Amniotic stem cell (primary cell): Measurements from ENCODE around the gene CRIM1.

Experiments used
- DNase-seq: peaks from one replicate; lab custom pipeline; 2025; lab: John Stamatoyannopoulos, UW

Gene CRIM1

DNA sequence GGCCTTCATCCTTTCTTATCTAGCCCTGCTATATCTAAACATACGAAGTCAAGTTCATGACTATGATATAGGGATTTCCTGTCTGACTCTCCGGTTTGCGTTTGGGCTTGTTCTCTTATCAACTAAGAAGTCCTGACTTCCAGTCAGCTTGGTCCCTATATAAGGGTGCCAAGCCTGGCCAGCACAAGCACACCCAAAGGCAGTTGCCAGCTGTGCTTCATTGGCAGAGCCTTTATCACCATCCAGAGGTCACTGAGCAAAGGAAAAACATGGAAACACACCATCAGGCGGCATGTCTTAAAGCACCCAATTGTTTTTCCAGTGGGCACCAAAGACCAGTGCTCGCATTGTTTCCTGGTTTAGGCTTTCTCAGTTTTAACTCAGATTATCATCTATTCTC, 169.7 kb downstream of the CRIM1 start:
- no peak for DNase-seq

DNA sequence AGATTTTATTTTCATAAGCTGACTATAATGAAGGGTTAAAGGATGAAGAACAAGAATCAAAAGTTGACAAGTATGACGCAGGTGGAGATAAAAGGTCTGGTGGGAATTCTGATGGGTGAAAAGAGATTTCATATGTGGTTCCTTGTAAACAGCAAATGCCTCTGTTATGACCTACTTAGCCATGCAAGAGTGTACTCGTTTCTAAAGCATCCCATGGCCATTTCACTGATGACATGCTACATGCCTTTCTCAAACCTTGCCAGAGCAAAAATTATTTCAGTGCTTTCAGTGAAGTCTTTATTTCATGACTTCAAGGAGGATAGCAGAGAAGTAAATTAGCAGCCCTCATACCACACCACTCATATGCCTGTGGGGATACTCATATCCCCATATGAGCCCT, 170.6 kb downstream of the CRIM1 start:
- DNase-seq, result no peak

DNA sequence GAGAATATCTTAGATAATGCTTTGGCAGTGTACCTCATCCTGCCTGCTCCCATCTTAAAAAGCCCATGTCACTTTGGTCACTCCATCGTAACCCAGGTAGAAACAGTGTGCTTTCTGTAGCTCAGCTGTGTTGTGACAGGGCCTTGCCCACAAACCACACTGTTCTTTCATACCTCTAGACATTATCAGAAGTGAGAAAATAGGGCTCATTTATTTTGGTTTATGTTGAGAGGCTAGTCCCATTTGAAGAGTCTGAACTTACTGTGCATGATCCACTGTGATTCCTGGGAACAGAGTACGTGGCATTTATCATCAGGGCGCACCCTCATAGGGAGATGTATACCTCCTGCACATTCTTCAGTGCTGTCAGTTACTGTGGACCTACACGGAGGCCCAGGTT, 172.7 kb downstream of the CRIM1 start:
- DNase-seq, result no peak

DNA sequence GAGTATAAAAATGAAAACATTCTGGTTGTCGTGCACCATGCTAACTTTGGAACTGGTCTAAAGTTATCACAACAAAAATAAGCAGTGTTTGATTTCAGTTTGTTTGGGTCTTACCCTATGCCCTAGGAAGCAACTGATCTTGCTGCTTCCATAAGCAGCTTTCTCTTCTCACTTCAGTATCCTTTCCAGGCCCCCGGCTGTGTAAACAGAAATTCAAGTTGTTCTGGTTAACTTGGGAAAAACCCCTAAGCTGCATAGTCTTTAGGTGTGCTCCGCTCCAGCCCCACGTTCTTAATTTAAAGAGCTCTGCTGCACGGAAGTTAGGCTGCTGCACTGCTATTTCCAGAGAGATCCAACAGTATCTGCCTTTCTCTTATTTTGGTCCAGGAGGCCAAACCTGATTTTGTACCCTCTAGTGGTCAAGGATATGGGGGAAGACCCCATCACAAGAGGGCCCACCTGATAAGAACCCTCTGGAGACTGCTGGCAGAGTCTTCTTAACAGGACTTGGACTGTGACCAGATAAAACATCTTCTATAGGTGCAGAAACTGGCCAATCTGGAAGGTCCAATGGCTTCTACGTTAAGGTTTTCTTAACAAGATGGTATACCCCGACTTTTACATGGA, 173.3 kb downstream of the CRIM1 start:
- DNase-seq, result no peak

DNA sequence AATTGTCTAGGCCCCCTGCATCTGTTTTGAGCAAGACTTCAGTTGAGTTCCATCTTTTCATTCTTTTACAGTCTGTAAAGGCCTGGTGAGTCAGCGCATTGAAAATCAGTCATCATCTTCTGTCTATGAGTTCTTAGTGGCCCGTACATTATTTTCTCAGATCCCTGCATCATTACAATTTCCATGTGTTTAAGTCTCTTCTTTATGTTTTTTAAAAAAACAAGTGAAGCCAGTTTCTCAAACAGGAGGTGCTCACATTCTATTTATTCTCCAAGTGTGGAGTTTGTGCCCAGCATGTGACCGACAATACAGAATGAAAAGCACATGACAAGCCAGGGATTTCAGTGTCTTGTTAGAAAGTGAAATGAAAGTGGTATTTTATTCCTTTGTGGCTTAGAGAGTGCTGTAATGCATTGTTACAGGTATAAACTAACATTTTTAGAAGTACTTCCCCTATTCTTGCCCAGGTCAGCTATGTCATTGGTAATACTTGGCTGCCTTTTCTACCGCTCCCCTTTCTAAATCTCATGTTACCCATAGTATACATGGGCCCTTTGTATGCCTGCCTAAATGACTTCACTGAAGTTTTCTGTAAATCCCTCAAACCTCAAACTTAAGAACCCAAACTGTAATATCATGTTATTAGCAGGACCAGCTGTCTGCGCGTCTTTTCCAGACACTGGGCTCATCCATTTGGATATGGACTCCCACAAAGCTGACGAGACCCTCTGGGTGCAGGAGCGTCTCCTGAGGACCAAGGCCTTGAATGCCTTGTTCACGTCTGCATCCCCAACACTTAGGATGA, 174.8 kb downstream of the CRIM1 start:
- no peak for DNase-seq

DNA sequence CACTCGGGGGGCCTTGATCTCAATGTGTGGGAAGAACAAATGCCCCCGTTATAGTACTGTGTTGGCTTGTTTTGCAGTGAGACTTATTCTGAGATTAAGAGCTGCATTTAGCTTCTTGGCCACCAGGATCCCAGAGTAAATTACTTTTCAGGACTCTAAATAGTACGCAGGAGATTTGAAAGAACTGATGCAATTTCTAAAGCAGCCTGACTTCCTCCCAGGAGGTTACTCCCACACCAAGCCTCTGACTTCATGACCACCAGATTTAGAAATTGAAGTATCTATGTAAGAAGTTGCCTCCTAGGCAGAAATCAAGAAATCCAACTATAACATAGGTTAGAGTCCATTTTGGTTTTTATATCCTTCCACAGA, 175.4 kb downstream of the CRIM1 start:
- DNase-seq, result no peak

DNA sequence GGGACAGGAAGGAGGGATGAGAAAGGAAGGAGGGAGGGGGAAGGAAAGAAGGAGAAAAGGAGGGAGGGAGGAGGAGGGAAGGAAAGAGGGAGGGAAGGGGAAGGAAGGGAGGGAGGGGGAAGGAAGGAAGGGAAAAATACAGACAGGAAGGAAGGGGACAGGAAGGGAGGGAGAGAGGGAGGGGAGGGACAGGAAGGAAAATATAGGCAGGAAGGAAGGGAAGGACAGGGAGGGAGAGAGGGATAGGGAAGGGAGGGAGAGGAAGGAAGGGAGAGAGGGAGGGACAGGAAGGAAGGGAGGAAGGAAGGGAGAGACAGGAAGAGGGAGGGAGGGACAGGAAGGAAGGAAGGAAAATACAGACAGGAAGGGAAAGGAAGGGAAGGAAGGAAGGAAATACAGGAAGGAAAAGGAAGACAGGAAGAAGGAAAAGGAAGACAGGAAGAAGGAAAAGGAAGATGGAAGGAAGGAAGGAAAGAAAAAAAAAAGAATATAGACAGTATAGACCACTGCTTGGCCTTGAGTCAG, 178.8 kb downstream of the CRIM1 start:
- DNase-seq, result no peak

DNA sequence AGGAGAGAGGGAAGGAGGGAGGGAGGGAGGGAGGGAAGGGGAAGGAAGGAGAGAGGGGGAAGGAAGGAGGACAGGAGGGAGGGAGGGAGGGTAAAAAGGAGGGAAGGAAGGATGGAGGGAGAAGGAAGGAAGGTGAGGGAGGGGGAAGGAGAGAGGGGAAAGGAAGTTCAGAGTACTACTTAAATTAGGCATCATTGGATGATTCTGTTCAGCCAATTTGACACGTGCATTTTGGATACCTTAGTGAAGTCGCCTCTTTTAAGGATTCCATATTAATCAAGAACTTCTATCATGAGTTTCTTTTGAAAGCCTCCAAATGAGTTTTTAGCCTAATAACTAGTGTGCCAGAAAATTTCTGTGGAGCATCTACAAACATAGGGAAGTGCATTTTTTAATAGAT, 179.5 kb downstream of the CRIM1 start:
- DNase-seq, result no peak

DNA sequence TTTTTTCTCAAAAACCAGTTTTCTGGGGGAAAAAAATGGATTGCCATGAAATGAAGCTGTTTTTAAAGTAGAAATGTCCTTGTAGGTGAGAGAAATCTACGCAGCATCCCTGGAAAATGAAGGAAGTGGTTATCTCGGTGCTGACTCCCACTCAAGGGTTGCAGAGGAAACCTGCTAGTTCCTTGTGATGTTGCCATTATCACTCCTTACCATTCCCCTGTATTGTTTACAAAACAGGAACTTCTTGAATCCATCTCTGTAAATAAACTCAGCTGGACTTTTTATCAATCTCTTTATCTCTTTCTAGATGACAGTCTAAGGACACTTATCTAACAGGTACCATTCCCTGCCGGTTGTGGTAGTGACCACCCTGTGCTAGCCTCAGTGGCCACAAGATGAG, 181.2 kb downstream of the CRIM1 start:
- DNase-seq, result no peak

DNA sequence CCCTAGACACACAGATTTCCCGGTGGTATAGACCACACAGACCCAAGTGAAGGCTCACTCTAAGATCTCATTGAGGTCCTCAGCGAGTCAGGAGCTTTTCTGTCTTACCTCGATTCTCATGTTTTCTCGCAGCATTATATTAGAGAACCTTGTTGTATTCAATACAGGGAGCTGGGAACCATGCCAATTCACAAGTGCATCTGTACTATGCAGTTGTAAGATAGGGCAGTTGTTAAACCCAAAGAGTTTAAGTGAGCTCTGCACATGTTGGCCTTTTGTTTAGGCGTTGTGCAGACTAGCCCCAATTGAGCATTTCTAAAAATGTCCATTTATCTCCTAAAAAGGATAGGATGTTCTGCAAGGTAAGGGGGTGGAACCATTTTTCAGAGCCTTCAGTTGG, 182.8 kb downstream of the CRIM1 start:
- DNase-seq, result no peak

DNA sequence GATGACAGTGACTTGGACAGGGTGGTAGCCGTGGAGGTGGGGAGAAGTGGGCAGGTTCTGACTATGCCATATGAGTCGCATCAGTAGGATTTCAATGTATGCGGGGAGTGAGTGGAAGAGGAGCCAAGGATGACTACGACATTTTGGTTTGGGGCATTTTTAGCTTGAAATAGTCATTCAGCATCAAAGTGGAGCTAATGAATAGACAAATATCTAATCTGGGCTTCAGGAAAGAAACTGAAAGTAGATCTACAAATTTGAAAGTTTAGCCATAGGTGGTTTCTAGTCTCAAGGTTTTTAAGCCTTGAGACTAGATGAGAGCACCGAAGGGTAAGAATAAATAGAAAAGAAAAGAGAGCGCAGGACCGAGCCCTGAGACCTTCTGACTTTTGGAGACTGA, 184.1 kb downstream of the CRIM1 start:
- DNase-seq, result no peak

DNA sequence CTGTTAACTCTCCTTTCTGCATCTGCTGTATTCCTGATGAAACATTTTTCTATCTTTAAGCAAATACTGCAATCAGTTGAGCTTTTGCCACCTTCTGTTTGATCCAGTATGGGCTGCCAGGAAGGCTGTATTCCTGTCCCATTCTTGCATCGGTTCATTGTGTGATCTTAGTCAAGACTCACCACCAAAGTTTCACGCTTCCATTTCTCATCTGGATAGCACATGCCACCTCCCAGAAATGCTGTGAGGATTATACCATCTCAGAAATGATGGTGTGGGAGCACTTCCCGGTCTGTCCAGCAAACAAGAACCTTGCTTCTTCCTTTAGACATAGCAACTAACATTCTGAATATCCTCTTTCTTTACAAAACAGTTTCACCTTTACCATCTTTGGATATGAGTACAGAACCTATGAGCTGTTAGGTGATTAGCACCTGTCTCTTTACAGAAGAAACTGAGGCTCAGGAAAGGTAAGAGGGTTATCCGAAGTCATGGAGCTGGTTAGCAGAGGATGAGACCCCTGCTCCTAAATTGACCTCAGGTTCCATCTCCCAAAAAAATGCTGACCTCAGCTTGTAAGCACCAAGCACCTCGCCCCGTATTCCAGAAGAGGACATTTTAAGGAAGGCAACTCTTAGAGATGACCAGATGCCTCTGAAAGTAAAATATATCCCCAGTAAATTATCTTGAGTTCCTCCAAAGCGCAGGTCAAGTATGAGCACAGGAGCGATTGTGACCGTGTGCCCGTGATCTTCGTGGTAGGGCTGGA, 185.6 kb downstream of the CRIM1 start:
- no peak for DNase-seq

DNA sequence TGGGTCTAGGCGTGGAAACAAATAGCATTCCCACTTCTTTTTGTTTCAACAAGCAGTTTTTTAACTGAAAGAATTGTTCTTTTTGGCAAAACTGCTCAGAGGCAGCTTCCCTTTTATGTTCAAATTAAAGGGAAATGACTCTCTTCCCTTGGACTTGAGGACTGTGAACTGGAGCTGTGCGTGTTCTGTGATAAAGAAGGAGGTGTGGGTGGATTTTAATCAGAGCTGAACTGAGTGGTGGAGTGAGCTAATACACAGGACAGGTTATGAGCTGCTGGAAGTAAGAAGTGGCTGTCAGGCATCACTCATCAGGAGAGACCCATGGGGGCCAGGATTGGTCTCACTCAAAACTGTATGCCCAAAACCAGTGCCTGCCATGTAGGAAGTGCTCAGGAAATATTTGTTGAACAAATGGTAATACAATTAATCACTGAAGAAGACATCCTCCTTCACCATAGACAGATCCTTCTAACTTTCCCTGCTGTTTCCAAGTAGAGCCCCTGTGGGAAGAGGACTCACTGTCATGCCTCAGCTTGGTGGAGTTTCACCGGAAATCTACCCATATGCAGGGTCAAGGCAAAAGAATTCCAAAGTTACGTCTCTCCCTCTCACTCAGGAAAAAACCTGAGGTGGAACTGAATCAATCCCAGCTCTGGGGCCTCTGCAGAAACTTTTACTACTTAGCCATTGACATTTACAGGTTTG, 186.5 kb downstream of the CRIM1 start:
- no peak for DNase-seq

DNA sequence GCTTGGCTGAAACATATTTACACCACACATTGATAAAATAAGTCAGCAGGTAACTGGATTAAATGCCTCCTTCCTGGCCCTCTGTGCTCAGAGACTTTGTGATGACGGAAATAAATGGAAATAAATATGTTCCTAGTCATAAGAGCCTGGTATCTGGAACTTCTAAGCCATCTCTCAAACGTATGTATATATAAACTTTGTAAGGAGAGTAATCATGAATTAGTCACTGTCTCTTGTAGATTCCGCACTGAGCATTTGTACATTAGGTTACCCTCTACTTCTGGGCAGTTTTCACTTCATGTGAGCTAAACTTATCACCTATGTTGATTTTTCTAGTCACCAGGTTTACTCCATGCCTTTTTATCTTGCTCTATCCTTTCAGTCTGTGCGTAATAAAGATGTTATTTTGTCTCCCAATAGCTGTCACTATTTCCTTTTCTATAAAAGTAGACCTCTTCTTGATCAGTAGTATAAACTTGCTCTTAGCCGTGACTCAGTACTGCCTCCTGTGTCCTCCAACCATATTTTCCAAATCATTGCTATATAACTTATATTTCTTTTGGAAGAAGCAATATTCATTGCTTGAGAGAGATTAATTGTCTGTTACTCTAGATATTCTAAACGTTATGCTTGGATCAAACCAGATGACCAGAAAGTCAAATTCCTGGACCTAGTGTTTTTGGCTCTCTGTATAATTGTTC, 189.2 kb downstream of the CRIM1 start:
- no peak for DNase-seq

DNA sequence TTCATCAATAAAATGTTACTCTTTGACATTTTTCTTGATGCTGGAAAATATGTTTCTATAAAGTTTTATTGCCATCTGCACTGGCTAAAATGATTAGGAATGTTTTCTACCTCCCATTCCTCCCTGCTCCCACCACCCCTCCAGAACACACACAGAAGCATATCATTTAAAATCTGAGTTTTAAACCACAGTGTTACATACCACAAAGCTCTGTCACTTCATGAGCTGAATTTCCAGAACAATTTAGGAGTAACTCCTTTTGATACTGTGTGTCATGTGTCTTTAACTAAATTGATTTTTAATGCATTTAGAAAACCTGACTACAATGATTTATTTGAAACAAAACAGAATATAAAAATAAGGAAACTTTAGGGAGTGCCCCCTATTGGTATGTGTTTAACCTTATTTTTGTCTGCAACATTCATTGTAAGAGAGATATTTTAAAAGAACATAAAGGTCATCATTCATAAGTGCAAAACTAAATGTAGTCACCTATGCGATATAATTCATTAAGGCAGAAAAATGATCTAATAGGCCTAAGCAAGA, 190.4 kb downstream of the CRIM1 start:
- no peak for DNase-seq

DNA sequence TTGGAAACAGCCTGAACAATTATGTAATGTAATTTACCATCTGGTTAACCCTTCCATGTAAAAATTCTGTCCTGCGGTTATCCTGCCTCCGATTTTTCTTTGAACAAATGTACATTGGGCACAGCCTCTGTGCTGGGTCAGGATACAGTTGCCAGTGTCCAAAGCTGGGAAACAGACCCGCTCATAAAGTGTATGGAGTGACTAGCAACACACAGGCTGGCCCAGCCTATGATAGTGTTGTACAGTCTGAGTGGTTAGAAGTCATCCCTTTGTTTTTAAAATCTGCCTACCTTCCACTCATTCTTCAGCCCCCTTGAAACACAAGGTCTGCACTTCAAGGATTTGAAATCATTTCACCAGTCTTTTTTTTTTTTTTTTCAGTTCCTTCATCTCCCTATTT, 192.3 kb downstream of the CRIM1 start:
- DNase-seq, result no peak

DNA sequence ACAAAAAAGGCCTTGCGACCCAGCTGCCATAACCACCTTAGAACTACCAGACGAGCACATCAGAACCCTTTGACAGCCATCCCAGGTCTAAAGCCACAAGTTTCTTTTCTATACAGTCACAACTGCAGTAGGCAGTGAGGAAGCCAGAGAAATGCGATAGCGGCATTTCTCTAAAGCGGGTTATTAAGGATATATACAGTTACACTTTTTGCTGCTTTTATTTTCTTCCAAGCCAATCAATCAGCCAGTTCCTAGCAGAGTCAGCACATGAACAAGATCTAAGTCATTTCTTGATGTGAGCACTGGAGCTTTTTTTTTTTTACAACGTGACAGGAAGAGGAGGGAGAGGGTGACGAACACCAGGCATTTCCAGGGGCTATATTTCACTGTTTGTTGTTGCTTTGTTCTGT, 193.6 kb downstream of the CRIM1 start:
- DNase-seq, result no peak

DNA sequence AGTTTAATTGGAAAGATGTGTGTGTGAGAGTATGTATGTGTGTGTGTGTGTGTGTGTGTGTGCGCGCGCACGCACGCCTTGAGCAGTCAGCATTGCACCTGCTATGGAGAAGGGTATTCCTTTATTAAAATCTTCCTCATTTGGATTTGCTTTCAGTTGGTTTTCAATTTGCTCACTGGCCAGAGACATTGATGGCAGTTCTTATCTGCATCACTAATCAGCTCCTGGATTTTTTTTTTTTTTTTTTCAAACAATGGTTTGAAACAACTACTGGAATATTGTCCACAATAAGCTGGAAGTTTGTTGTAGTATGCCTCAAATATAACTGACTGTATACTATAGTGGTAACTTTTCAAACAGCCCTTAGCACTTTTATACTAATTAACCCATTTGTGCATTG, 194.4 kb downstream of the CRIM1 start:
- DNase-seq, result no peak

DNA sequence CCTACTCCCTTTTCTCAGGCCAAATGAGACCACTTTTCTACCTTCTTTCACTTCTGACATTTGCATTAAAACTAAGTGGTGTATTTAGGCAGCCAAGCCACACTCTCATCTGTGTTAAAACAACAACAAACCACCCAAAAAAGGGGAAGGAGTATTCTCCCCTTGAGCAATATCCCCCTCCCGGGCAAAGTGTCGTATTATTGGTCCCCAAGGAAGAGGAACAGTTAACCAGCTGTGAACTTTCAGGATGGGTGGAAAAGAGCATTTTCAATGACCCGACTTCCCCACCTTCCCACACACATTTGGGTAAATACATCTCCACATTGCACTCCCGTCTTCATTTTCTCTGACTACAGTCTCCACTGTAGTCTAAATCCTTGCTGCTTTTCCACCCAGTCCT, 198.1 kb downstream of the CRIM1 start:
- no peak for DNase-seq

DNA sequence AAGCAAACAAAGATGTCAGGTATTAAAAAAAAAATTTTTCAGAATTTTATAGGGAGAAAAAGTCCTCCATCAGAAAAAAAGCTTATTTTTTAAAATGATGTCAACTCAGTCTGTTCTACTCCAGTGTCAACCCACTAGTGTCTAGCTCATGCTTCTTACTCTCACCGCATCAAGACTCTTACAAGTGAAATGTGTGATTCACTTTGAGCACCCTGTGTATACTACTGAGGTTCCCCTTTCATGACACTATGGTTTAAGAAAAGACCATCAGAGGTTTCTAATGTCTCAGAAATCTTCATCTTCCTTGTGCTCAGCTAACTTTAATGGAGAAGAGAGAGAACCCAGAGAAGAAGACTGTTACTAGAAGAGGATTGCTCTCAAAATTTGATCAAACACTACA, 199.0 kb downstream of the CRIM1 start:
- DNase-seq, result no peak

DNA sequence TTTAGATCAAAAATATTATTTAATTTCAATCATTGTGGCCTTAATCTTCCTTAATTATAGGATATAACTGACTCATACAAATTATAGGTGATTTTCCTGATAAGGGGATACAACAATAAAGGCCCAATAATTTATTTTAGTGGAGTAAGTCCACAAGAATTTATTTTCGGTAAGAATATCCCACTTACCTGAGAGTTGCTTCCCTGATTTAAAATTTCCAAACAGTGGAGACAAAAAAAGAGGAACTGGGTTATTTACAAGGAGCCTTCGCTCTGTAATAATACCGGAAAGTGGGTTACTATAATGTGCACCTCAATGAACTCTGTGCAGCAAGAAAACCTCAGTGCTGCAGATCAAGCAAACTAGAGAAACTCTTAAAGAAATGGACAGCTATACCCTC, 200.2 kb downstream of the CRIM1 start:
- no peak for DNase-seq
